ENCODE results near the gene HLA-DPA1. TPM values are rescaled to one million over a fixed set of nuclear protein-coding genes. Genes with fewer than 3 reads are reported as not detected.

HLA-DPA1 gene
- total and polyA plus RNA-seq, 3 experiments from 2014 or later: 69.8 to 156 (median 71.7) TPM

GRCh38 chr6:33114406-33114805 is 41.0 kb upstream of the HLA-DPA1 start:
- Histone ChIP-seq H3K36me3 (ENCODE audit: insufficient read depth, low read length) (no peaks in the 10 kb centered on the region), H3K4me1 (ENCODE audit: insufficient read depth, low read length) (no peaks in the 10 kb centered on the region), H3K27me3 (ENCODE audit: insufficient read depth, low read length, poor library complexity, severe bottlenecking) (peaks cover 27% of the 10 kb centered on the region), H3K9me3 (ENCODE audit: low read length) (no peaks in the 10 kb centered on the region), H3K4me3 (ENCODE audit: low read length) (no peak overlapping the region), H3K27ac (ENCODE audit: low read depth, low read length) (no peak overlapping the region)
- CTCF ChIA-PET: interaction anchor here (0.6 to 1.9 kb wide), 3 partner anchors 11 to 134 kb away, joined by 4 to 5 read pairs (median 4); no protein-coding TSS in a partner anchor
- peaks cover 59 to 93% of the 10 kb centered on the region in 2 donors for H3K27me3 Mint-ChIP-seq
- no peak overlapping the region for H3K27ac Mint-ChIP-seq
- no peak for DNase-seq
- POLR2A ChIA-PET: no interaction called here
- H3K4me1 Mint-ChIP-seq: peaks cover 10 to 21% (median 19%) of the 10 kb centered on the region in 3 donors
- no peak overlapping the region for H3K4me3 Mint-ChIP-seq
- H3K36me3 Mint-ChIP-seq: no peaks in the 10 kb centered on the region
- H3K9me3 Mint-ChIP-seq: no peaks in the 10 kb centered on the region

DNA sequence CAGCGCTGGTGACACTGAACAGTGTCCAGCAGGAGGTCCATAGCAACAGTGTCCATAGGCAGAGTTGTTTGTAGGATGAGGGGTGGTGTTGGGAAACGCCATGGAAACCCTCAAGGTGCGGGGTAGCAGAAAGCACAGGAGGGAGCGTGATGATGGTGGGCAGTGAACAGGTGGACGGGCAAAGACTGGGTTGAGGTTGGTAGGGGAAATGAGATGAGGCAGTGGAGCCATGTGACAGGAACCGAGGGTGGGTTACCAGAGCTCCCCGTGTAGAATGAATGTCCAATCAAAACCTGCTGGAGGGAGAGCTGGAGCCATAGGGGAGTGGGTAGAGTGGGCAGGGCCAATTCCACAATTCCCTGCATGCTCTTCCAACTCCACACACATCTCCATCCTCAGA is 40.3 kb upstream of the HLA-DPA1 start:
- H3K9me3 Mint-ChIP-seq: no peaks in the 10 kb centered on the region
- H3K9me3 ChIP-seq (ENCODE audit: low read length): no peaks in the 10 kb centered on the region
- no peaks in the 10 kb centered on the region for H3K4me1 ChIP-seq (ENCODE audit: insufficient read depth, low read length)
- CTCF ChIA-PET: interaction anchor here (0.6 to 1.9 kb wide), 3 partner anchors 12 to 135 kb away, joined by 4 to 5 read pairs (median 4); no protein-coding TSS in a partner anchor
- H3K36me3 ChIP-seq (ENCODE audit: insufficient read depth, low read length): no peaks in the 10 kb centered on the region
- no peak for DNase-seq
- H3K36me3 Mint-ChIP-seq: no peaks in the 10 kb centered on the region
- H3K4me3 ChIP-seq (ENCODE audit: low read length): no peak overlapping the region
- POLR2A ChIA-PET: no interaction called here
- peaks cover 63 to 93% of the 10 kb centered on the region in 2 donors for H3K27me3 Mint-ChIP-seq
- peaks cover 10 to 21% (median 19%) of the 10 kb centered on the region in 3 donors for H3K4me1 Mint-ChIP-seq
- H3K4me3 Mint-ChIP-seq: no peak overlapping the region
- H3K27me3 ChIP-seq (ENCODE audit: insufficient read depth, low read length, poor library complexity, severe bottlenecking): peaks cover 27% of the 10 kb centered on the region
- H3K27ac ChIP-seq (ENCODE audit: low read depth, low read length): no peak overlapping the region
- peak overlapping the region in 1 of 8 donors; percentile 28 for H3K27ac Mint-ChIP-seq

GRCh38 chr6:33112148-33112547 is 38.7 kb upstream of the HLA-DPA1 start:
- CTCF ChIA-PET: no interaction called here
- Mint-ChIP-seq H3K9me3 (no peaks in the 10 kb centered on the region), H3K27ac (peak overlapping the region in 1 of 8 donors; percentile 15), H3K27me3 (peaks cover 63 to 93% of the 10 kb centered on the region in 2 donors), H3K4me1 (peaks cover 5 to 8% (median 7%) of the 10 kb centered on the region in 3 donors), H3K36me3 (no peaks in the 10 kb centered on the region), H3K4me3 (no peak overlapping the region)
- H3K27ac ChIP-seq (ENCODE audit: low read depth, low read length): no peak overlapping the region
- no peaks in the 10 kb centered on the region for H3K9me3 ChIP-seq (ENCODE audit: low read length)
- peak in 3 of 5 donors; percentile 15 to 37 (median 30) for DNase-seq
- H3K4me1 ChIP-seq (ENCODE audit: insufficient read depth, low read length): no peaks in the 10 kb centered on the region
- POLR2A ChIA-PET: no interaction called here
- H3K27me3 ChIP-seq (ENCODE audit: insufficient read depth, low read length, poor library complexity, severe bottlenecking): peaks cover 22% of the 10 kb centered on the region
- no peaks in the 10 kb centered on the region for H3K36me3 ChIP-seq (ENCODE audit: insufficient read depth, low read length)
- no peak overlapping the region for H3K4me3 ChIP-seq (ENCODE audit: low read length)

GRCh38 chr6:33108307-33108706 is 34.9 kb upstream of the HLA-DPA1 start:
- Histone ChIP-seq H3K27me3 (ENCODE audit: insufficient read depth, low read length, poor library complexity, severe bottlenecking) (no peaks in the 10 kb centered on the region), H3K4me1 (ENCODE audit: insufficient read depth, low read length) (no peaks in the 10 kb centered on the region), H3K27ac (ENCODE audit: low read depth, low read length) (no peak overlapping the region), H3K4me3 (ENCODE audit: low read length) (no peak overlapping the region), H3K36me3 (ENCODE audit: insufficient read depth, low read length) (no peaks in the 10 kb centered on the region), H3K9me3 (ENCODE audit: low read length) (no peaks in the 10 kb centered on the region)
- CTCF ChIA-PET: no interaction called here
- Mint-ChIP-seq H3K9me3 (no peaks in the 10 kb centered on the region), H3K36me3 (peaks cover 0 to 4% (median 0%) of the 10 kb centered on the region in 3 donors), H3K4me1 (no peaks in the 10 kb centered on the region), H3K27me3 (peaks cover 51 to 88% of the 10 kb centered on the region in 2 donors), H3K27ac (peak overlapping the region in 1 of 8 donors; percentile 2), H3K4me3 (no peak overlapping the region)
- DNase-seq: no peak
- POLR2A ChIA-PET: no interaction called here

DNA sequence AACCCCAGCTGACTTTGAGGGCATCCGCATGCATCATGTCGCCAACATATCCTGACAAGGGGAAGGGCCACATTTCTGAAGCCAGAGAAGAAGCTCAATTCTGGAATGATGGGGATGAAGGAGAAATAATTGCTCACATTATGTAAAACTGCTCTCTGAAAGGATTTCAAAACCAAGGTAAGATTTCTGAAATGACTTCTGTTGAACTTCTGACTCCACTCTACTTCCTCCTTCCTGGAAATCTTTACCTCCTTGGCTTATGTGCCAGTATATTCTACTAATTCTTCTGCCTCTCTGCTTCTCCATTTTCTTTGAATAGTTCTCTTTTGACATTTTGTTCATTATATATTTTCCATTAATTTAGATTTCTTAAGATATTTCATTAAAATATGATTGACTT is 34.2 kb upstream of the HLA-DPA1 start:
- Histone ChIP-seq H3K27ac (ENCODE audit: low read depth, low read length) (no peak overlapping the region), H3K36me3 (ENCODE audit: insufficient read depth, low read length) (no peaks in the 10 kb centered on the region), H3K27me3 (ENCODE audit: insufficient read depth, low read length, poor library complexity, severe bottlenecking) (no peaks in the 10 kb centered on the region), H3K4me1 (ENCODE audit: insufficient read depth, low read length) (no peaks in the 10 kb centered on the region), H3K4me3 (ENCODE audit: low read length) (no peak overlapping the region), H3K9me3 (ENCODE audit: low read length) (no peaks in the 10 kb centered on the region)
- peaks cover 0 to 4% (median 0%) of the 10 kb centered on the region in 3 donors for H3K36me3 Mint-ChIP-seq
- no peak for DNase-seq
- CTCF ChIA-PET: no interaction called here
- peaks cover 0 to 2% (median 0%) of the 10 kb centered on the region in 5 donors for H3K9me3 Mint-ChIP-seq
- H3K4me1 Mint-ChIP-seq: no peaks in the 10 kb centered on the region
- peaks cover 46 to 81% of the 10 kb centered on the region in 2 donors for H3K27me3 Mint-ChIP-seq
- POLR2A ChIA-PET: no interaction called here
- no peak overlapping the region for H3K4me3 Mint-ChIP-seq
- H3K27ac Mint-ChIP-seq: no peak overlapping the region

- H3K27me3 Mint-ChIP-seq: peaks cover 42 to 72% of the 10 kb centered on the region in 2 donors
Measured at GRCh38 chr6:33105916-33106871, 32.7 kb upstream of the HLA-DPA1 start.

GRCh38 chr6:33105386-33105785 is 31.9 kb upstream of the HLA-DPA1 start:
- Mint-ChIP-seq H3K4me1 (no peaks in the 10 kb centered on the region), H3K27me3 (peaks cover 36 to 64% of the 10 kb centered on the region in 2 donors), H3K9me3 (peaks cover 18 to 21% (median 19%) of the 10 kb centered on the region in 5 donors), H3K27ac (peak overlapping the region in 1 of 8 donors; percentile 36), H3K4me3 (no peak overlapping the region), H3K36me3 (peaks cover 0 to 21% (median 0%) of the 10 kb centered on the region in 3 donors)
- no peak overlapping the region for H3K4me3 ChIP-seq (ENCODE audit: low read length)
- H3K36me3 ChIP-seq (ENCODE audit: insufficient read depth, low read length): no peaks in the 10 kb centered on the region
- no peaks in the 10 kb centered on the region for H3K4me1 ChIP-seq (ENCODE audit: insufficient read depth, low read length)
- ChIA-PET POLR2A (no interaction called here), CTCF (no interaction called here)
- H3K27me3 ChIP-seq (ENCODE audit: insufficient read depth, low read length, poor library complexity, severe bottlenecking): no peaks in the 10 kb centered on the region
- peaks cover 9% of the 10 kb centered on the region for H3K9me3 ChIP-seq (ENCODE audit: low read length)
- no peak overlapping the region for H3K27ac ChIP-seq (ENCODE audit: low read depth, low read length)
- DNase-seq: no peak

More at GRCh38 chr6:33105916-33106871, 32.7 kb upstream of the HLA-DPA1 start:
- Histone ChIP-seq H3K27me3 (ENCODE audit: insufficient read depth, low read length, poor library complexity, severe bottlenecking) (no peaks in the 10 kb centered on the region), H3K36me3 (ENCODE audit: insufficient read depth, low read length) (no peaks in the 10 kb centered on the region), H3K9me3 (ENCODE audit: low read length) (peaks cover under 1% of the 10 kb centered on the region), H3K4me3 (ENCODE audit: low read length) (no peak overlapping the region), H3K4me1 (ENCODE audit: insufficient read depth, low read length) (no peaks in the 10 kb centered on the region), H3K27ac (ENCODE audit: low read depth, low read length) (no peak overlapping the region)
- Mint-ChIP-seq H3K4me1 (no peaks in the 10 kb centered on the region), H3K4me3 (no peak overlapping the region), H3K36me3 (peaks cover 0 to 14% (median 0%) of the 10 kb centered on the region in 3 donors), H3K27ac (no peak overlapping the region), H3K9me3 (peaks cover 10 to 13% (median 11%) of the 10 kb centered on the region in 5 donors)
- no peak for DNase-seq
- CTCF ChIA-PET: no interaction called here
- POLR2A ChIA-PET: no interaction called here

DNA sequence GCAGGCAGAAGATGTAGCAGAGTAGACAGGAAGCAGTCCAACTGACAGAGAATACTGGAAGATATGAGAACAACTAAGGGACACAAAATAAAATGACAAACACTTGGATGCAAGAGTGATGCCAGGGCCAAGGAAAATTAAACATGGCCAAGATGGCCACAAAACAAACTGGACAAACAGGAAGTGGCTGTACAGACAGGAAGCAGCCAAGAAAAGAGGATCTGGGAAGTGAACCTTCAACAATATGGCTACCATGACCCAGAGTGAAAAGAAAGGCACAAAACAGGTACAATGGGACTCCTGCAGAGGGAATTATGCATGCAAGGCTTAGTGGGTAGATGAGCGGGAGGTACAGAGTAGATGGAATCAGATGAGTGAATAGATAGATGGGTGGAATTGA is 31.4 kb upstream of the HLA-DPA1 start:
- ChIA-PET POLR2A (no interaction called here), CTCF (no interaction called here)
- peaks cover 12% of the 10 kb centered on the region for H3K9me3 ChIP-seq (ENCODE audit: low read length)
- H3K4me1 ChIP-seq (ENCODE audit: insufficient read depth, low read length): no peaks in the 10 kb centered on the region
- H3K27me3 ChIP-seq (ENCODE audit: insufficient read depth, low read length, poor library complexity, severe bottlenecking): no peaks in the 10 kb centered on the region
- H3K4me3 ChIP-seq (ENCODE audit: low read length): no peak overlapping the region
- H3K4me3 Mint-ChIP-seq: no peak overlapping the region
- H3K36me3 Mint-ChIP-seq: peaks cover 0 to 26% (median 0%) of the 10 kb centered on the region in 3 donors
- H3K27me3 Mint-ChIP-seq: peaks cover 32 to 59% of the 10 kb centered on the region in 2 donors
- peaks cover 22 to 25% (median 24%) of the 10 kb centered on the region in 5 donors for H3K9me3 Mint-ChIP-seq
- H3K36me3 ChIP-seq (ENCODE audit: insufficient read depth, low read length): no peaks in the 10 kb centered on the region
- no peak for DNase-seq
- peak overlapping the region in 1 of 8 donors; percentile 52 for H3K27ac Mint-ChIP-seq
- H3K27ac ChIP-seq (ENCODE audit: low read depth, low read length): no peak overlapping the region
- no peaks in the 10 kb centered on the region for H3K4me1 Mint-ChIP-seq

All from CD8-positive, alpha-beta memory T cell (primary cell).